ENCODE data around the gene EZH1. TPM values are rescaled to one million over a fixed set of nuclear protein-coding genes. Genes with fewer than 3 reads are reported as not detected.

Gene EZH1
- total and polyA plus RNA-seq, 10 of the 15 experiments (the other 5 are each of a cell fraction or from before 2014, with no cell fraction given): 6.1 to 43.3 (median 16.8) TPM

GRCh38 chr17:42651392-42651791 is 93.4 kb downstream of the EZH1 start:
- RAD21 ChIA-PET (ENCODE audit: unreplicated experiment): interaction anchor here (0.7 to 1.2 kb wide), 2 partner anchors 73 to 553 kb away, joined by 3 read pairs; no protein-coding TSS in a partner anchor
- no peak for DNase-seq (ENCODE audit: low read depth, low spot score)
- no peak overlapping the region for H3K27ac ChIP-seq (ENCODE audit: control insufficient read depth, insufficient read depth)
- BruUV-seq (replicated peaks): no TSS peak
- in situ Hi-C loops (cut with MboI) (no loop called here), intact Hi-C loops (cut with micrococcal nuclease; ENCODE audit: unreplicated experiment) (no loop called here)
- H3K27me3 ChIP-seq (replicated peaks in 1 of 2; ENCODE audit: control insufficient read depth in 2 of 2, insufficient read depth in 2 of 2, low read length in 1 of 2): no peaks in the 10 kb centered on the region
- peaks cover 15% of the 10 kb centered on the region for H3K4me1 ChIP-seq (ENCODE audit: control insufficient read depth, insufficient read depth, low read length)
- WGBS (ENCODE audit: insufficient coverage, insufficient replicate concordance, low lambda C conversion rate, missing lambda C conversion rate): 80% methylated on average over 4 of the region's 4 CpGs
- CTCF ChIA-PET: no interaction called here
- H3K4me3 ChIP-seq: no peak overlapping the region
- POLR2A ChIA-PET: interaction anchor here (0.7 kb wide), 1 partner anchor 41 kb away, joined by 3 read pairs; no protein-coding TSS in a partner anchor
- H3K36me3 ChIP-seq (ENCODE audit: control insufficient read depth in 2 of 2, insufficient read depth in 2 of 2, low read length in 1 of 2): no peaks in the 10 kb centered on the region
- no peak for ATAC-seq
- no peaks in the 10 kb centered on the region for H3K9me3 ChIP-seq (replicated peaks; ENCODE audit: control insufficient read depth, insufficient read depth, low read length)
- H3K9ac ChIP-seq (ENCODE audit: control insufficient read depth, insufficient read depth, low read length): no peak overlapping the region
- TF ChIP-seq NFIC (IDR thresholded peaks at IDR 0.05; ENCODE audit: low read depth, low read length): no peak
- TF ChIP-seq USF2 (IDR thresholded peaks at IDR 0.05; ENCODE audit: borderline replicate concordance, low read depth, low read length): no peak
- TF ChIP-seq ZNF622 (IDR thresholded peaks at IDR 0.05): no peak
- no peak for TF ChIP-seq TCF12 (IDR thresholded peaks at IDR 0.05; ENCODE audit: low read depth, low read length)
- no peak for TF ChIP-seq CEBPB (IDR thresholded peaks at IDR 0.05; ENCODE audit: borderline replicate concordance in 1 of 2, low read depth in 2 of 2, low read length in 2 of 2)
- no peak for TF ChIP-seq TBL1XR1 (IDR thresholded peaks at IDR 0.05; ENCODE audit: low read depth, low read length)
- TF ChIP-seq BHLHE40 (IDR thresholded peaks at IDR 0.05; ENCODE audit: borderline replicate concordance in 1 of 2, low read depth in 2 of 2, low read length in 1 of 2): no peak
- TF ChIP-seq NR2C2 (IDR thresholded peaks at IDR 0.05; ENCODE audit: borderline replicate concordance, control insufficient read depth, insufficient read length, low read depth): no peak
- no peak for TF ChIP-seq HDAC6 (IDR thresholded peaks at IDR 0.05; ENCODE audit: unreplicated experiment)
- TF ChIP-seq, protein P1, sequence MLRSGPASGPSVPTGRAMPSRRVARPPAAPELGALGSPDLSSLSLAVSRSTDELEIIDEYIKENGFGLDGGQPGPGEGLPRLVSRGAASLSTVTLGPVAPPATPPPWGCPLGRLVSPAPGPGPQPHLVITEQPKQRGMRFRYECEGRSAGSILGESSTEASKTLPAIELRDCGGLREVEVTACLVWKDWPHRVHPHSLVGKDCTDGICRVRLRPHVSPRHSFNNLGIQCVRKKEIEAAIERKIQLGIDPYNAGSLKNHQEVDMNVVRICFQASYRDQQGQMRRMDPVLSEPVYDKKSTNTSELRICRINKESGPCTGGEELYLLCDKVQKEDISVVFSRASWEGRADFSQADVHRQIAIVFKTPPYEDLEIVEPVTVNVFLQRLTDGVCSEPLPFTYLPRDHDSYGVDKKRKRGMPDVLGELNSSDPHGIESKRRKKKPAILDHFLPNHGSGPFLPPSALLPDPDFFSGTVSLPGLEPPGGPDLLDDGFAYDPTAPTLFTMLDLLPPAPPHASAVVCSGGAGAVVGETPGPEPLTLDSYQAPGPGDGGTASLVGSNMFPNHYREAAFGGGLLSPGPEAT (IDR thresholded peaks at IDR 0.05; ENCODE audit: low read depth): no peak
- FAIRE-seq: no peak
- SMC1A ChIA-PET (ENCODE audit: uncharacterized antibody, unreplicated experiment): interaction anchor here (0.7 to 1.2 kb wide), 3 partner anchors 10 to 42 kb away, joined by 3 read pairs; partner anchors contain the start of genes RETREG3 and TUBG1
- H4K20me1 ChIP-seq (ENCODE audit: control insufficient read depth, insufficient read depth): no peaks in the 10 kb centered on the region
- H2AFZ ChIP-seq (ENCODE audit: control insufficient read depth, low read depth, low read length): no peak overlapping the region
- H3K79me2 ChIP-seq (ENCODE audit: control insufficient read depth, insufficient read depth, low read length): no peaks in the 10 kb centered on the region
- no peak overlapping the region for H3K4me2 ChIP-seq (ENCODE audit: control insufficient read depth, insufficient read depth)

Small RNA genes within 50 kb of the gene (microRNA-seq; reads per million reads assigned to microRNA genes)
- not detected for gene MIR6780A

Small RNA genes within 50 kb of the gene (small RNA-seq; reads per million reads assigned to genes)
- gene HMGN2P15 (not detected), gene MIR6780A (not detected)

Other genes with a start within 250 kb of the EZH1 start
Only the 7 nearest of the 24 such genes appear.
- 25.2 and 34.2 TPM in 2 replicates for gene CCR10, start 63.2 kb downstream of the EZH1 start, total RNA-seq (2014; rRNA removed)
- gene CCR10, start 63.2 kb downstream of the EZH1 start, total RNA-seq (2014; rRNA removed; fragmentation: Illumina TruSeq; extraction: Trizol): 1.7 and 2.3 TPM in 2 replicates
- gene CCR10, start 63.2 kb downstream of the EZH1 start, total RNA-seq (2021): 54.0 and 61.3 TPM in 2 replicates
- 1.7 and 2.6 TPM in 2 replicates for gene CCR10, start 63.2 kb downstream of the EZH1 start, polyA plus RNA-seq (2011; rRNA removed)
- 0.22 and 0.82 TPM in 2 replicates for gene CCR10, start 63.2 kb downstream of the EZH1 start, polyA plus RNA-seq (2014; fragmentation: Illumina TruSeq; extraction: Trizol)
- under 1 TPM; 0.05 to 0.27 TPM for gene CCR10, start 63.2 kb downstream of the EZH1 start, polyA plus RNA-seq (2014; fragmentation: Nextera tagmentation; extraction: Ambion mirVana)
- 21.0 and 30.9 TPM in 2 replicates for gene CCR10, start 63.2 kb downstream of the EZH1 start, polyA plus RNA-seq (2014; rRNA removed)
- 10 to 100 TPM; 60.3 to 63.6 TPM for gene CCR10, start 63.2 kb downstream of the EZH1 start, polyA plus RNA-seq (2016; fragmentation: Nextera tagmentation; extraction: Ambion mirVana)
- gene CNTNAP1, start 62.5 kb downstream of the EZH1 start, total RNA-seq (2014; rRNA removed): 11.1 and 12.9 TPM in 2 replicates
- gene CNTNAP1, start 62.5 kb downstream of the EZH1 start, total RNA-seq (2014; rRNA removed; fragmentation: Illumina TruSeq; extraction: Trizol): 7.4 and 8.0 TPM in 2 replicates
- gene CNTNAP1, start 62.5 kb downstream of the EZH1 start, total RNA-seq (2021): 26.0 and 29.9 TPM in 2 replicates
- 10.2 and 19.6 TPM in 2 replicates for gene CNTNAP1, start 62.5 kb downstream of the EZH1 start, polyA plus RNA-seq (2011; rRNA removed)
- 10.6 and 14.1 TPM in 2 replicates for gene CNTNAP1, start 62.5 kb downstream of the EZH1 start, polyA plus RNA-seq (2014; fragmentation: Illumina TruSeq; extraction: Trizol)
- gene CNTNAP1, start 62.5 kb downstream of the EZH1 start, polyA plus RNA-seq (2014; fragmentation: Nextera tagmentation; extraction: Ambion mirVana): 1 to 10 TPM in 1 of 2 experiments, under 1 TPM in 1; 0.95 to 1.9 TPM
- 22.0 and 26.6 TPM in 2 replicates for gene CNTNAP1, start 62.5 kb downstream of the EZH1 start, polyA plus RNA-seq (2014; rRNA removed)
- gene CNTNAP1, start 62.5 kb downstream of the EZH1 start, polyA plus RNA-seq (2016; fragmentation: Nextera tagmentation; extraction: Ambion mirVana): 1 to 10 TPM; 2.5 to 2.7 TPM
- not detected in 2 replicates for gene RAMP2, start 16.2 kb upstream of the EZH1 start, total RNA-seq (2014; rRNA removed)
- not detected in 2 replicates for gene RAMP2, start 16.2 kb upstream of the EZH1 start, total RNA-seq (2014; rRNA removed; fragmentation: Illumina TruSeq; extraction: Trizol)
- 0.43 TPM in 1 of 2 replicates, not detected in the other for gene RAMP2, start 16.2 kb upstream of the EZH1 start, total RNA-seq (2021)
- gene RAMP2, start 16.2 kb upstream of the EZH1 start, polyA plus RNA-seq (2011; rRNA removed): 0.14 TPM in 1 of 2 replicates, not detected in the other
- 0.22 and 0.98 TPM in 2 replicates for gene RAMP2, start 16.2 kb upstream of the EZH1 start, polyA plus RNA-seq (2014; fragmentation: Illumina TruSeq; extraction: Trizol)
- under 1 TPM; 0.20 to 0.21 TPM for gene RAMP2, start 16.2 kb upstream of the EZH1 start, polyA plus RNA-seq (2014; fragmentation: Nextera tagmentation; extraction: Ambion mirVana)
- 0.32 and 0.37 TPM in 2 replicates for gene RAMP2, start 16.2 kb upstream of the EZH1 start, polyA plus RNA-seq (2014; rRNA removed)
- gene RAMP2, start 16.2 kb upstream of the EZH1 start, polyA plus RNA-seq (2016; fragmentation: Nextera tagmentation; extraction: Ambion mirVana): under 1 TPM in 1 of 2 experiments, not detected in 1; 0.21 TPM
- gene VPS25, start 28.4 kb upstream of the EZH1 start, total RNA-seq (2014; rRNA removed): 112 and 117 TPM in 2 replicates
- 100 and 111 TPM in 2 replicates for gene VPS25, start 28.4 kb upstream of the EZH1 start, total RNA-seq (2014; rRNA removed; fragmentation: Illumina TruSeq; extraction: Trizol)
- gene VPS25, start 28.4 kb upstream of the EZH1 start, total RNA-seq (2021): 92.7 TPM in 2 replicates
- 122 and 175 TPM in 2 replicates for gene VPS25, start 28.4 kb upstream of the EZH1 start, polyA plus RNA-seq (2011; rRNA removed)
- 113 and 153 TPM in 2 replicates for gene VPS25, start 28.4 kb upstream of the EZH1 start, polyA plus RNA-seq (2014; fragmentation: Illumina TruSeq; extraction: Trizol)
- 100 to 1,000 TPM; 131 to 185 TPM for gene VPS25, start 28.4 kb upstream of the EZH1 start, polyA plus RNA-seq (2014; fragmentation: Nextera tagmentation; extraction: Ambion mirVana)
- gene VPS25, start 28.4 kb upstream of the EZH1 start, polyA plus RNA-seq (2014; rRNA removed): 113 and 118 TPM in 2 replicates
- 100 to 1,000 TPM; 141 to 161 TPM for gene VPS25, start 28.4 kb upstream of the EZH1 start, polyA plus RNA-seq (2016; fragmentation: Nextera tagmentation; extraction: Ambion mirVana)
- gene WNK4, start 35.6 kb upstream of the EZH1 start, total RNA-seq (2014; rRNA removed): 0.06 and 0.11 TPM in 2 replicates
- gene WNK4, start 35.6 kb upstream of the EZH1 start, total RNA-seq (2014; rRNA removed; fragmentation: Illumina TruSeq; extraction: Trizol): not detected in 2 replicates
- gene WNK4, start 35.6 kb upstream of the EZH1 start, total RNA-seq (2021): 0.18 and 0.27 TPM in 2 replicates
- gene WNK4, start 35.6 kb upstream of the EZH1 start, polyA plus RNA-seq (2011; rRNA removed): 0.27 and 0.29 TPM in 2 replicates
- gene WNK4, start 35.6 kb upstream of the EZH1 start, polyA plus RNA-seq (2014; fragmentation: Illumina TruSeq; extraction: Trizol): not detected in 2 replicates
- not detected for gene WNK4, start 35.6 kb upstream of the EZH1 start, polyA plus RNA-seq (2014; fragmentation: Nextera tagmentation; extraction: Ambion mirVana)
- 0.13 and 0.88 TPM in 2 replicates for gene WNK4, start 35.6 kb upstream of the EZH1 start, polyA plus RNA-seq (2014; rRNA removed)
- gene WNK4, start 35.6 kb upstream of the EZH1 start, polyA plus RNA-seq (2016; fragmentation: Nextera tagmentation; extraction: Ambion mirVana): under 1 TPM in 1 of 2 experiments, not detected in 1; 0.07 TPM
- 67.1 and 69.8 TPM in 2 replicates for gene COA3, start 53.7 kb upstream of the EZH1 start, total RNA-seq (2014; rRNA removed)
- 44.3 and 46.7 TPM in 2 replicates for gene COA3, start 53.7 kb upstream of the EZH1 start, total RNA-seq (2014; rRNA removed; fragmentation: Illumina TruSeq; extraction: Trizol)
- gene COA3, start 53.7 kb upstream of the EZH1 start, total RNA-seq (2021): 44.0 and 45.2 TPM in 2 replicates
- gene COA3, start 53.7 kb upstream of the EZH1 start, polyA plus RNA-seq (2011; rRNA removed): 52.4 and 61.6 TPM in 2 replicates
- 50.1 and 55.1 TPM in 2 replicates for gene COA3, start 53.7 kb upstream of the EZH1 start, polyA plus RNA-seq (2014; fragmentation: Illumina TruSeq; extraction: Trizol)
- gene COA3, start 53.7 kb upstream of the EZH1 start, polyA plus RNA-seq (2014; fragmentation: Nextera tagmentation; extraction: Ambion mirVana): 100 to 1,000 TPM in 1 of 2 experiments, 10 to 100 TPM in 1; 86.5 to 123 TPM
- 62.1 and 62.4 TPM in 2 replicates for gene COA3, start 53.7 kb upstream of the EZH1 start, polyA plus RNA-seq (2014; rRNA removed)
- 100 to 1,000 TPM; 154 to 161 TPM for gene COA3, start 53.7 kb upstream of the EZH1 start, polyA plus RNA-seq (2016; fragmentation: Nextera tagmentation; extraction: Ambion mirVana)
- 0.06 and 0.11 TPM in 2 replicates for gene CNTD1, start 53.8 kb upstream of the EZH1 start, total RNA-seq (2014; rRNA removed)
- not detected in 2 replicates for gene CNTD1, start 53.8 kb upstream of the EZH1 start, total RNA-seq (2014; rRNA removed; fragmentation: Illumina TruSeq; extraction: Trizol)
- not detected in 2 replicates for gene CNTD1, start 53.8 kb upstream of the EZH1 start, total RNA-seq (2021)
- gene CNTD1, start 53.8 kb upstream of the EZH1 start, polyA plus RNA-seq (2011; rRNA removed): 0.11 and 0.19 TPM in 2 replicates
- not detected in 2 replicates for gene CNTD1, start 53.8 kb upstream of the EZH1 start, polyA plus RNA-seq (2014; fragmentation: Illumina TruSeq; extraction: Trizol)
- 1 to 10 TPM in 1 of 2 experiments, under 1 TPM in 1; 0.80 to 1.4 TPM for gene CNTD1, start 53.8 kb upstream of the EZH1 start, polyA plus RNA-seq (2014; fragmentation: Nextera tagmentation; extraction: Ambion mirVana)
- not detected in 2 replicates for gene CNTD1, start 53.8 kb upstream of the EZH1 start, polyA plus RNA-seq (2014; rRNA removed)
- gene CNTD1, start 53.8 kb upstream of the EZH1 start, polyA plus RNA-seq (2016; fragmentation: Nextera tagmentation; extraction: Ambion mirVana): 1 to 10 TPM; 1.4 to 1.5 TPM

All from GM12878 (cell line).